WTC11 (cell line): ENCODE results near the gene ZBP1. TPM values are rescaled to one million over a fixed set of nuclear protein-coding genes. Genes with fewer than 3 reads are reported as not detected.
A peak's percentile ranks its signal among the peaks of the same experiment; 100 is the strongest.
"Not testable (repeated sequence)": the region's sequence is repeated elsewhere in the genome, so short reads cannot be mapped to it uniquely, and the experiment has no call there.

Experiments
- ATAC-seq: fragments of 200-7000 bp; cut with Tn5 transposase; 2 replicates; pipeline ENCODE4 v1.10.0; 2021; ENCODE audit warnings: mild to moderate bottlenecking, moderate library complexity
- CTCF ChIA-PET: fragments of 300-600 bp; sonication (Branson Sonifier 250); formaldehyde crosslinking; loops from one replicate; lab custom pipeline; 2021; ENCODE audit warnings: antibody characterized with exemption; lab: Charles Lee
- POLR2A ChIA-PET: fragments of 350-600 bp; sonication (Branson Sonifier 250); formaldehyde crosslinking; loops from one replicate; lab custom pipeline; 2021; ENCODE audit warnings: antibody characterized with exemption; lab: Charles Lee
- DNase-seq: peaks from one replicate; pipeline ENCODE4 v3.0.0; 2021; ENCODE audit warnings: low spot score
- H3K27ac Mint-ChIP-seq: 2 replicates; pipeline ENCODE4 v1.8.0; 2021; ENCODE audit warnings: mixed read lengths
- H3K27me3 Mint-ChIP-seq: 2 replicates; pipeline ENCODE4 v1.8.0; 2021; ENCODE audit warnings: low read depth, mild to moderate bottlenecking, moderate library complexity, mixed read lengths
- H3K36me3 Mint-ChIP-seq: 2 replicates; pipeline ENCODE4 v1.8.0; 2021; ENCODE audit warnings: mixed read lengths
- H3K4me1 Mint-ChIP-seq: 2 replicates; pipeline ENCODE4 v1.8.0; 2022; ENCODE audit warnings: mixed read lengths
- H3K4me3 Mint-ChIP-seq: 2 replicates; pipeline ENCODE4 v1.8.0; 2021; ENCODE audit warnings: mild to moderate bottlenecking, moderate library complexity, mixed read lengths
- H3K9me3 Mint-ChIP-seq: 2 replicates; pipeline ENCODE4 v1.8.0; 2021; ENCODE audit warnings: mixed read lengths
- AR ChIP-seq: fragments of 250-450 bp; sonication (Bioruptor Pico); IDR thresholded peaks from 2 replicates; pipeline ENCODE4 v1.9.0; 2021; ENCODE audit warnings: mild to moderate bottlenecking
- ATF6 ChIP-seq: sonication (generic); formaldehyde crosslinking; IDR thresholded peaks from 2 replicates; pipeline ENCODE4 v1.8.1; 2023; ENCODE audit warnings: mild to moderate bottlenecking, missing genetic modification reagents
- CDX4 ChIP-seq: fragments of 250-450 bp; sonication (Bioruptor Pico); IDR thresholded peaks from 2 replicates; pipeline ENCODE4 v1.9.0; 2021; ENCODE audit warnings: moderate library complexity, mild to moderate bottlenecking, inconsistent platforms, borderline replicate concordance
- CREB1 ChIP-seq: sonication (generic); formaldehyde crosslinking; IDR thresholded peaks from 2 replicates; pipeline ENCODE4 v1.8.0; 2023; ENCODE audit warnings: mild to moderate bottlenecking, missing genetic modification reagents
- E2F1 ChIP-seq: sonication (generic); formaldehyde crosslinking; IDR thresholded peaks from 2 replicates; pipeline ENCODE4 v1.8.0; 2022; ENCODE audit warnings: mild to moderate bottlenecking, missing genetic modification reagents
- E2F4 ChIP-seq: sonication (generic); formaldehyde crosslinking; IDR thresholded peaks from 2 replicates; pipeline ENCODE4 v1.8.1; 2022; ENCODE audit warnings: low read depth, mild to moderate bottlenecking, moderate library complexity, missing genetic modification reagents, borderline replicate concordance
- EMX1 ChIP-seq: fragments of 250-450 bp; sonication (Bioruptor Pico); IDR thresholded peaks from 2 replicates; pipeline ENCODE4 v1.8.0; 2021; ENCODE audit warnings: mild to moderate bottlenecking
- GABPB1 ChIP-seq: sonication (generic); formaldehyde crosslinking; IDR thresholded peaks from 2 replicates; pipeline ENCODE4 v1.8.1; 2023; ENCODE audit warnings: mild to moderate bottlenecking, missing genetic modification reagents
- GRHL2 ChIP-seq: fragments of 250-450 bp; sonication (Bioruptor Pico); IDR thresholded peaks from 2 replicates; pipeline ENCODE4 v1.8.0; 2022; ENCODE audit warnings: mild to moderate bottlenecking, moderate library complexity; ENCODE audit not compliant: insufficient replicate concordance, severe bottlenecking
- IRF2 ChIP-seq: sonication (generic); formaldehyde crosslinking; IDR thresholded peaks from 2 replicates; pipeline ENCODE4 v1.8.0; 2022; ENCODE audit warnings: low read depth, missing genetic modification reagents, borderline replicate concordance
- MYBL2 ChIP-seq: sonication (generic); formaldehyde crosslinking; IDR thresholded peaks from 2 replicates; pipeline ENCODE4 v1.8.1; 2023; ENCODE audit warnings: mild to moderate bottlenecking, moderate library complexity, missing genetic modification reagents
- NR3C1 ChIP-seq: sonication (generic); formaldehyde crosslinking; conservative IDR thresholded peaks from 2 replicates; pipeline ENCODE4 v1.8.1; 2023; ENCODE audit warnings: low read depth, mild to moderate bottlenecking, missing genetic modification reagents
- SMAD3 ChIP-seq: sonication (generic); formaldehyde crosslinking; IDR thresholded peaks from 2 replicates; pipeline ENCODE4 v1.8.0; 2022; ENCODE audit warnings: missing genetic modification reagents, mild to moderate bottlenecking, borderline replicate concordance
- USF2 ChIP-seq: sonication (generic); formaldehyde crosslinking; IDR thresholded peaks from 2 replicates; pipeline ENCODE4 v1.8.1; 2023; ENCODE audit warnings: mild to moderate bottlenecking, missing genetic modification reagents, moderate library complexity
- ZNF281 ChIP-seq: sonication (generic); formaldehyde crosslinking; IDR thresholded peaks from 2 replicates; pipeline ENCODE4 v1.8.0; 2023; ENCODE audit warnings: mild to moderate bottlenecking, missing genetic modification reagents
- ZNF317 ChIP-seq: sonication (generic); formaldehyde crosslinking; IDR thresholded peaks from 2 replicates; pipeline ENCODE4 v1.8.1; 2023; ENCODE audit warnings: low read depth, mild to moderate bottlenecking, moderate library complexity, missing genetic modification reagents, borderline replicate concordance
- ZNF416 ChIP-seq: fragments of 250-450 bp; sonication (Bioruptor Pico); IDR thresholded peaks from 2 replicates; pipeline ENCODE4 v1.9.0; 2021; ENCODE audit warnings: mild to moderate bottlenecking, inconsistent platforms
- ZNF512 ChIP-seq: sonication (generic); formaldehyde crosslinking; IDR thresholded peaks from 2 replicates; pipeline ENCODE4 v1.8.1; 2022; ENCODE audit warnings: missing genetic modification reagents, borderline replicate concordance
- ZNF671 ChIP-seq: fragments of 250-450 bp; sonication (Bioruptor Pico); IDR thresholded peaks from 2 replicates; pipeline ENCODE4 v1.8.0; 2021; ENCODE audit warnings: mild to moderate bottlenecking
- total RNA-seq: library from RNA; stranded (reverse); gene quantifications from 3 replicates; pipeline ENCODE4 v1.2.3, GENCODE V29; 2021

The ZBP1 gene
- total RNA-seq, 1 experiment from 2014 or later: not detected

GRCh38 chr20:57632286-57632685 is 12.1 kb upstream of the ZBP1 start:
- H3K9me3 Mint-ChIP-seq: peaks cover 30% of the 10 kb centered on the region
- TF ChIP-seq ATF6 (CRISPR knock-in tag) (no peak), E2F1 (CRISPR knock-in tag) (no peak), GABPB1 (CRISPR knock-in tag) (no peak), ZNF512 (CRISPR knock-in tag) (no peak), SMAD3 (CRISPR knock-in tag) (no peak), GRHL2 (no peak), E2F4 (CRISPR knock-in tag) (no peak), EMX1 (no peak), ZNF416 (CRISPR knock-in tag) (no peak), ZNF671 (no peak), ZNF281 (CRISPR knock-in tag) (no peak)
- TF ChIP-seq, all 79 proteins: peak for 0
- H3K27me3 Mint-ChIP-seq: peaks cover 4% of the 10 kb centered on the region
- no peak for ATAC-seq
- ChIA-PET CTCF (interaction anchor here (1.9 kb wide), 1 partner anchor 9 kb away, joined by 8 read pairs; no protein-coding TSS in a partner anchor), POLR2A (no interaction called here)
- no peak overlapping the region for H3K4me3 Mint-ChIP-seq
- DNase-seq: no peak
- peaks cover 5% of the 10 kb centered on the region for H3K36me3 Mint-ChIP-seq
- no peak overlapping the region for H3K27ac Mint-ChIP-seq
- no peaks in the 10 kb centered on the region for H3K4me1 Mint-ChIP-seq

GRCh38 chr20:57630061-57630460 is 9.8 kb upstream of the ZBP1 start:
- peaks cover 12% of the 10 kb centered on the region for H3K36me3 Mint-ChIP-seq
- DNase-seq: no peak
- no peak overlapping the region for H3K4me3 Mint-ChIP-seq
- POLR2A ChIA-PET: no interaction called here
- ATAC-seq: no peak
- no peak for TF ChIP-seq ZNF317
- no peak for TF ChIP-seq NR3C1 (CRISPR knock-in tag)
- TF ChIP-seq USF2 (CRISPR knock-in tag): 0 out of 2 replicates have a peak, but pooled peaks have one; percentile 30
- no peak for TF ChIP-seq CDX4 (CRISPR knock-in tag)
- TF ChIP-seq IRF2 (CRISPR knock-in tag): no peak
- no peak for TF ChIP-seq CREB1 (CRISPR knock-in tag)
- no peak for TF ChIP-seq MYBL2 (CRISPR knock-in tag)
- no peak for TF ChIP-seq AR (CRISPR knock-in tag)
- H3K27ac Mint-ChIP-seq: no peak overlapping the region
- CTCF ChIA-PET: no interaction called here
- H3K4me1 Mint-ChIP-seq: peaks cover 9% of the 10 kb centered on the region
- peaks cover 4% of the 10 kb centered on the region for H3K27me3 Mint-ChIP-seq
- peaks cover 23% of the 10 kb centered on the region for H3K9me3 Mint-ChIP-seq

GRCh38 chr20:57629491-57629901 is 9.3 kb upstream of the ZBP1 start:
- H3K27me3 Mint-ChIP-seq, H3K27ac Mint-ChIP-seq, DNase-seq, POLR2A ChIA-PET, H3K4me3 Mint-ChIP-seq, ATAC-seq, CTCF ChIA-PET, H3K4me1 Mint-ChIP-seq: not testable (repeated sequence)
- H3K36me3 Mint-ChIP-seq: peaks cover 16% of the 10 kb centered on the region
- peaks cover 27% of the 10 kb centered on the region for H3K9me3 Mint-ChIP-seq
